H9 (cell line): Measurements from ENCODE around the gene LSS. TPM values are rescaled to one million over a fixed set of nuclear protein-coding genes. Genes with fewer than 3 reads are reported as not detected.
"Not testable (repeated sequence)": the region's sequence is repeated elsewhere in the genome, so short reads cannot be mapped to it uniquely, and the experiment has no call there.

Experiments used
- DNase-seq: peaks from one replicate; pipeline ENCODE4 v3.0.0-alpha.2; 2017
- H2AFZ ChIP-seq: one replicate; pipeline ENCODE4 v1.6.1; 2013; ENCODE audit warnings: mild to moderate bottlenecking, low read length, control low read depth, moderate library complexity
- H2AK5ac ChIP-seq: 2 replicates; pipeline ENCODE4 v1.6.1; 2013; ENCODE audit warnings: low read length, control low read depth, mixed read lengths; ENCODE audit not compliant: insufficient read length
- H2BK120ac ChIP-seq: one replicate; pipeline ENCODE4 v1.6.1; 2013; ENCODE audit warnings: low read depth, mild to moderate bottlenecking, low read length, control low read depth, inconsistent platforms; ENCODE audit not compliant: poor library complexity, severe bottlenecking
- H2BK12ac ChIP-seq: 2 replicates; pipeline ENCODE4 v1.6.1; 2013; ENCODE audit warnings: low read length, control low read depth, mixed read lengths, low read depth; ENCODE audit not compliant: insufficient read length
- H2BK15ac ChIP-seq: 2 replicates; pipeline ENCODE4 v1.6.1; 2013; ENCODE audit warnings: low read depth, low read length, control low read depth
- H2BK20ac ChIP-seq: one replicate; pipeline ENCODE4 v1.6.1; 2013; ENCODE audit warnings: low read depth, mild to moderate bottlenecking, low read length, control low read depth, inconsistent platforms; ENCODE audit not compliant: poor library complexity, severe bottlenecking
- H2BK5ac ChIP-seq: 2 replicates; pipeline ENCODE4 v1.6.1; 2013; ENCODE audit warnings: low read length, control low read depth, mixed read lengths; ENCODE audit not compliant: insufficient read length
- H3K14ac ChIP-seq: 2 replicates; pipeline ENCODE4 v1.6.1; 2013; ENCODE audit warnings: low read length, control low read depth; ENCODE audit not compliant: insufficient read depth
- H3K18ac ChIP-seq: 2 replicates; pipeline ENCODE4 v1.6.1; 2013; ENCODE audit warnings: low read depth, mild to moderate bottlenecking, mixed read lengths, low read length, control low read depth; ENCODE audit not compliant: insufficient read length
- H3K23ac ChIP-seq: 2 replicates; pipeline ENCODE4 v1.6.1; 2013; ENCODE audit warnings: low read length, control low read depth, mixed read lengths, low read depth; ENCODE audit not compliant: insufficient read length
- H3K23me2 ChIP-seq: 2 replicates; pipeline ENCODE4 v1.6.1; 2013; ENCODE audit warnings: low read depth, mild to moderate bottlenecking, mixed read lengths, low read length, control low read depth; ENCODE audit not compliant: insufficient read length, poor library complexity, severe bottlenecking
- H3K27ac ChIP-seq: 2 replicates; pipeline ENCODE4 v1.5.1; 2013; ENCODE audit warnings: low read length, control low read depth, mixed read lengths, low read depth; ENCODE audit not compliant: insufficient read length
- H3K27me3 ChIP-seq: 2 replicates; pipeline ENCODE4 v1.6.1; 2013; ENCODE audit warnings: low read length, control low read depth, inconsistent platforms; ENCODE audit not compliant: insufficient read depth
- H3K4ac ChIP-seq: 2 replicates; pipeline ENCODE4 v1.6.1; 2013; ENCODE audit warnings: low read depth, mild to moderate bottlenecking, control low read depth, inconsistent platforms, low read length, moderate library complexity
- H3K4me1 ChIP-seq: 2 replicates; pipeline ENCODE4 v1.6.1; 2013; ENCODE audit warnings: low read length, control low read depth, inconsistent platforms; ENCODE audit not compliant: insufficient read depth
- H3K4me2 ChIP-seq: 2 replicates; pipeline ENCODE4 v1.6.1; 2013; ENCODE audit warnings: low read length, control low read depth, mixed read lengths; ENCODE audit not compliant: insufficient read length, insufficient read depth
- H3K56ac ChIP-seq: 2 replicates; pipeline ENCODE4 v1.6.1; 2013; ENCODE audit warnings: low read depth, mild to moderate bottlenecking, mixed read lengths, low read length, control low read depth; ENCODE audit not compliant: insufficient read length
- H3K79me1 ChIP-seq: 2 replicates; pipeline ENCODE4 v1.6.1; 2013; ENCODE audit warnings: low read depth, mild to moderate bottlenecking, moderate library complexity, low read length, control low read depth, inconsistent platforms; ENCODE audit not compliant: insufficient read depth, poor library complexity, severe bottlenecking
- H3K79me2 ChIP-seq: 2 replicates; pipeline ENCODE4 v1.6.1; 2013; ENCODE audit warnings: low read length, control low read depth, inconsistent platforms; ENCODE audit not compliant: insufficient read depth
- H3K9ac ChIP-seq: 2 replicates; pipeline ENCODE4 v1.6.1; 2013; ENCODE audit warnings: low read length, control low read depth, mixed read lengths; ENCODE audit not compliant: insufficient read length; ENCODE audit errors: extremely low read depth
- H3K9me3 ChIP-seq: one replicate; pipeline ENCODE4 v1.6.1; 2013; ENCODE audit warnings: low read depth, low read length, inconsistent platforms; ENCODE audit not compliant: control insufficient read depth
- H3T11ph ChIP-seq: one replicate; pipeline ENCODE4 v1.6.1; 2013; ENCODE audit warnings: mild to moderate bottlenecking, low read length, control low read depth, inconsistent platforms
- H4K20me1 ChIP-seq: one replicate; pipeline ENCODE4 v1.6.1; 2013; ENCODE audit not compliant: control insufficient read depth, insufficient read length, insufficient read depth
- H4K5ac ChIP-seq: 2 replicates; pipeline ENCODE4 v1.6.1; 2013; ENCODE audit warnings: low read depth, mild to moderate bottlenecking, mixed read lengths, low read length, control low read depth; ENCODE audit not compliant: insufficient read length
- H4K8ac ChIP-seq: replicated peaks from 2 replicates; pipeline ENCODE4 v1.6.1; 2013; ENCODE audit warnings: low read length, control low read depth, mixed read lengths, low read depth; ENCODE audit not compliant: insufficient read length
- H4K91ac ChIP-seq: 2 replicates; pipeline ENCODE4 v1.6.1; 2013; ENCODE audit warnings: low read depth, mild to moderate bottlenecking, moderate library complexity, mixed read lengths, low read length, control low read depth; ENCODE audit not compliant: insufficient read length
- H3K27ac Mint-ChIP-seq, 3 experiments: 2 replicates in 2 of 3; 3 replicates in 1 of 3; pipeline ENCODE4 v1.8.0; 2020 to 2021; ENCODE audit warnings: mixed read lengths in 3 of 3, mild to moderate bottlenecking in 1 of 3, moderate library complexity in 1 of 3
- H3K27me3 Mint-ChIP-seq: 2 replicates; pipeline ENCODE4 v1.8.0; 2021; ENCODE audit warnings: low read depth, mild to moderate bottlenecking, moderate library complexity, mixed read lengths
- H3K36me3 Mint-ChIP-seq, 3 experiments: 2 replicates in 2 of 3; 3 replicates in 1 of 3; pipeline ENCODE4 v1.8.0; 2020 to 2021; ENCODE audit warnings: low read depth in 3 of 3, mixed read lengths in 3 of 3; ENCODE audit not compliant: insufficient read depth in 1 of 3
- H3K4me1 Mint-ChIP-seq, 2 experiments: 2 replicates each; pipeline ENCODE4 v1.8.0; 2020; ENCODE audit warnings: mixed read lengths in 2 of 2
- H3K4me3 Mint-ChIP-seq, 2 experiments: 2 replicates in 1 of 2; 3 replicates in 1 of 2; pipeline ENCODE4 v1.8.0; 2020 to 2021; ENCODE audit warnings: mild to moderate bottlenecking in 2 of 2, mixed read lengths in 2 of 2, moderate library complexity in 1 of 2
- H3K9me3 Mint-ChIP-seq, 2 experiments: 2 replicates in 1 of 2; 3 replicates in 1 of 2; pipeline ENCODE4 v1.8.0; 2020; ENCODE audit warnings: mild to moderate bottlenecking in 2 of 2, mixed read lengths in 2 of 2, moderate library complexity in 1 of 2
- CTCF ChIP-seq: fragments of 200-600 bp; sonication (generic); conservative IDR thresholded peaks from 3 replicates; pipeline ENCODE4 v1.8.0; 2021; ENCODE audit warnings: antibody characterized with exemption, mild to moderate bottlenecking
- WGBS: extraction: QIAGEN DNeasy Blood & Tissue Kit; methylation state at CpG from one replicate; pipeline ENCODE4 v1.1.7; 2013; ENCODE audit warnings: missing lambda C conversion rate, low lambda C conversion rate, mixed read lengths; ENCODE audit not compliant: insufficient read length; ENCODE audit errors: extremely low coverage; 5-methylcytosine and 5-hydroxymethylcytosine counted together
- total RNA-seq: library from RNA; stranded (reverse); gene quantifications from 2 replicates; pipeline ENCODE4 v1.2.1, GENCODE V29; 2021

Gene LSS
- total RNA-seq, 1 experiment from 2014 or later, result 69.2 TPM

DNA sequence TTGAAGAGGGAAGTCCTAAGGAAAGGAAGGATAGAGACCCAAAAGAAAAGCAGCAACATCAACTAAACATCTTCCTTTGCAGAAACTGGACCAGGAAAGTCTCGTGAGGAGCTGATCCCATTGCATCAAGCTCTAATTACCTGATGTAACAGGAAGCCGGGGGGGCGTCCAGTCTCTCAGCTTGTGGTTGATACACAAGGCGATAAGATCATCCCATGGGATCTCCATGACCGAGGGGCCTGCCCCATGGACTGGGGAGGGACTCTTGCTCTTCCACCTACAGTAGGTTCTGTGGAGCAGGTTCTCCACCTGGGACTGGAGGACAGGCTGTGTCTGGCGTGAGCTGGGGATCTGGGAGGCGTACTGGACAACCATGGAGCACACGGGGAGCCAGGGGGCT is 14.8 kb upstream of the LSS start:
- H4K5ac ChIP-seq, result no peak overlapping the region
- no peak for DNase-seq
- H2BK15ac ChIP-seq, result no peak overlapping the region
- no peak overlapping the region for H2BK20ac ChIP-seq
- H3K79me1 ChIP-seq, result no peaks in the 10 kb centered on the region
- H3K9me3 ChIP-seq, result no peaks in the 10 kb centered on the region
- TF ChIP-seq CTCF, result no peak
- H4K20me1 ChIP-seq, result no peaks in the 10 kb centered on the region
- H3K4me2 ChIP-seq, result no peak overlapping the region
- no peak overlapping the region for H3K4ac ChIP-seq
- no peaks in the 10 kb centered on the region for H3K79me2 ChIP-seq
- H3K18ac ChIP-seq, result no peak overlapping the region
- no peak overlapping the region for H3K14ac ChIP-seq
- no peak overlapping the region for H2BK5ac ChIP-seq
- no peak overlapping the region for H2BK12ac ChIP-seq
- H3K27me3 ChIP-seq, result no peaks in the 10 kb centered on the region
- no peak overlapping the region for H3K23ac ChIP-seq
- H3K23me2 ChIP-seq, result no peaks in the 10 kb centered on the region
- H3K56ac ChIP-seq, result no peak overlapping the region
- H3T11ph ChIP-seq, result no peak overlapping the region
- no peak overlapping the region for H2BK120ac ChIP-seq
- no peak overlapping the region for H3K27ac ChIP-seq
- no peak overlapping the region for H2AFZ ChIP-seq
- H3K4me3 Mint-ChIP-seq, result no peak overlapping the region
- H3K4me1 ChIP-seq, result no peaks in the 10 kb centered on the region
- H3K27ac Mint-ChIP-seq, result peak overlapping the region; percentile 84 to 86 (median 84); a peak in 5 of 7 replicates
- no peaks in the 10 kb centered on the region for H3K27me3 Mint-ChIP-seq
- no peak overlapping the region for H4K91ac ChIP-seq
- H4K8ac ChIP-seq, result no peak overlapping the region
- no peak overlapping the region for H3K9ac ChIP-seq
- no peaks in the 10 kb centered on the region for H3K9me3 Mint-ChIP-seq
- no peak overlapping the region for H2AK5ac ChIP-seq
- no CpG with 5 or more reads among the region's 8 CpGs for WGBS
- H3K36me3 Mint-ChIP-seq, result peaks cover 52 to 94% (median 83%) of the 10 kb centered on the region in 3 experiments
- H3K4me1 Mint-ChIP-seq, result no peaks in the 10 kb centered on the region; a peak in 1 of 4 replicates

DNA sequence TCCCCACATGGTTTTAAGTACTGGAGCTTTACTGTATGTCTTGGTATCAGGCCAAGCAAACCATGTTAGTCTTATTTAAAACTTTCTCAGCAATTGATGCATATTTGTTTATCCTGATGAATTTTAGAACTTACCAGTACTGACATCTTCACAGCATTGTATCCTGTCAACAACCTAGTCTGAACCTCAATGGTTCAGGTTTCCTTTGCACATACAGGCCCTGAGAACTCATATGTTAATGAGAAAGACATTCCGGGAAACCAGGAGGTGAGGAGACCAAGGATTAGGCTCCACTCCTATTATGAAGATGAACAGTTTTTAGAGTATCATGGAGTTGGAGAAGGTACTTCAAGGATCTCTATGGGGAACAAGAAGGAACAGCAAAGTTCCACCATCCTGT is 13.0 kb upstream of the LSS start:
- not testable (repeated sequence) for H3K79me1 ChIP-seq, H4K8ac ChIP-seq, H2BK20ac ChIP-seq, H4K20me1 ChIP-seq, H2AK5ac ChIP-seq, H3K4me1 ChIP-seq, H2BK15ac ChIP-seq, H3K56ac ChIP-seq, H3K18ac ChIP-seq, H2BK5ac ChIP-seq, H4K91ac ChIP-seq, H3K4me2 ChIP-seq, H2AFZ ChIP-seq, H3K23ac ChIP-seq, DNase-seq, H3K27ac ChIP-seq, H3T11ph ChIP-seq, H3K79me2 ChIP-seq, H3K4me3 Mint-ChIP-seq, H3K23me2 ChIP-seq, H3K9me3 ChIP-seq, H3K9ac ChIP-seq, H2BK12ac ChIP-seq, H3K27me3 Mint-ChIP-seq, H3K4ac ChIP-seq, H3K14ac ChIP-seq, H3K27me3 ChIP-seq, H3K9me3 Mint-ChIP-seq, H4K5ac ChIP-seq, H2BK120ac ChIP-seq, H3K4me1 Mint-ChIP-seq
- peaks cover 50 to 92% (median 75%) of the 10 kb centered on the region in 3 experiments for H3K36me3 Mint-ChIP-seq
- H3K27ac Mint-ChIP-seq, result peak overlapping the region in 1 of 3 experiments; percentile 48; a peak in 1 of 7 replicates
- no CpG with 5 or more reads among the region's 1 CpG for WGBS
